BLaER1 treated with 17β-estradiol and CSF1 and Interleukin-3, amounts not matched to agents 10 nM and 100 nM (cell line): ENCODE data around the gene KRTAP29-1.
A peak's percentile ranks its signal among the peaks of the same experiment; 100 is the strongest.

Experiments used
- H3K27ac ChIP-seq, 11 experiments: shearing (Covaris generic); formaldehyde crosslinking; 2 replicates each; pipeline ENCODE4 v1.8.1; 2022
- H3K27me3 ChIP-seq, 11 experiments: shearing (Covaris generic); formaldehyde crosslinking; 2 replicates each; pipeline ENCODE4 v1.8.1; 2022
- H3K36me3 ChIP-seq, 11 experiments: shearing (Covaris generic); formaldehyde crosslinking; 2 replicates each; pipeline ENCODE4 v1.8.1; 2022
- H3K4me1 ChIP-seq, 10 experiments: shearing (Covaris generic); formaldehyde crosslinking; 2 replicates each; pipeline ENCODE4 v1.8.1; 2022
- H3K4me2 ChIP-seq, 11 experiments: shearing (Covaris generic); formaldehyde crosslinking; 2 replicates each; pipeline ENCODE4 v1.8.1; 2022
- H3K4me3 ChIP-seq, 10 experiments: shearing (Covaris generic); formaldehyde crosslinking; 2 replicates each; pipeline ENCODE4 v1.8.1; 2022
- H3K9ac ChIP-seq, 11 experiments: shearing (Covaris generic); formaldehyde crosslinking; 2 replicates each; pipeline ENCODE4 v1.8.1; 2022
- H3K9me3 ChIP-seq, 11 experiments: shearing (Covaris generic); formaldehyde crosslinking; replicated peaks in 1 of 11; 2 replicates each; pipeline ENCODE4 v1.8.1; 2022
- H4K20me1 ChIP-seq, 11 experiments: shearing (Covaris generic); formaldehyde crosslinking; 2 replicates each; pipeline ENCODE4 v1.8.1; 2022
- Cebpa-rat ChIP-seq, 11 experiments: shearing (Covaris generic); IDR thresholded peaks; 2 replicates each; pipeline ENCODE4 v1.8.1; 2022

Gene KRTAP29-1

DNA sequence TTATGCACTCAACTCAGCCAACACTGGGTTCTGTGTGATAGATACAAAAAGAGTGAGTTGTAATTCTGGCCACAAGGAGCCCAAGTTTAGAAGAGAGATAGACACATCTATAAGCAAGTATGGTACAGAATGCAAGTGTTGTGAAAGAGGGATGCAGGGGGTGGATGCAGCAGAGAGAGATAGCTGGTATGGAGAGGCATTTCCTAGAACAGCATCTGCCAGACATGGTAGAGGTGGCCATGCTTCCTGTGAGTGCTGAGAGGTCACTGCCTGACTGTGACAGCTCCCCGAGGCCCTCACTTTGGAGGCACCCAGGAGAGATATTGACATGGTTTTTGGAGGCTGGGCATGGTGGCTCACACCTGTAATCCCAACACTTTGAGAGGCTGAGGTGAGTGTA lies 8.5 kb upstream of the KRTAP29-1 start:
- no peak overlapping the region for H3K27ac ChIP-seq
- no peak overlapping the region for H3K4me3 ChIP-seq
- H3K4me1 ChIP-seq: peaks cover 24 to 35% (median 33%) of the 10 kb centered on the region in 10 experiments
- no peak for TF ChIP-seq Cebpa-rat (IDR thresholded peaks at IDR 0.05)
- H3K4me2 ChIP-seq: no peak overlapping the region
- 0 out of 22 replicates have a peak, but pooled peaks cover 0 to 4% (median 0%) of the 10 kb centered on the region in 11 experiments for H3K9me3 ChIP-seq
- H3K36me3 ChIP-seq: no peaks in the 10 kb centered on the region
- no peaks in the 10 kb centered on the region for H4K20me1 ChIP-seq
- H3K9ac ChIP-seq: no peak overlapping the region
- no peaks in the 10 kb centered on the region for H3K27me3 ChIP-seq

GRCh38 chr17:41308918-41309359 lies 6.3 kb upstream of the KRTAP29-1 start, which contains the start of gene KRTAP16-1:
TSS of gene KRTAP16-1 (minus strand) at chr17:41309309. CDS start at chr17:41309253, 56 bp downstream.
- Histone ChIP-seq H3K9ac (peak within 1 kb of the TSS in 10 of 11 experiments; percentile 31 to 78 (median 66); a peak in 19 of 22 replicates), H4K20me1 (no peaks in the 10 kb centered on the region), H3K4me3 (peak within 1 kb of the TSS in 8 of 10 experiments; percentile 22 to 46 (median 25); a peak in 12 of 20 replicates), H3K9me3 (0 out of 22 replicates have a peak, but pooled peaks cover 0 to 8% (median 0%) of the 10 kb centered on the region in 11 experiments), H3K27me3 (no peaks in the 10 kb centered on the region), H3K36me3 (no peaks in the 10 kb centered on the region), H3K27ac (peak within 1 kb of the TSS; percentile 28 to 90 (median 77); a peak in 21 of 22 replicates), H3K4me2 (peak within 1 kb of the TSS; percentile 76 to 95 (median 88)), H3K4me1 (peaks cover 24 to 35% (median 33%) of the 10 kb centered on the region in 10 experiments)
- TF ChIP-seq Cebpa-rat (IDR thresholded peaks at IDR 0.05): no peak

DNA sequence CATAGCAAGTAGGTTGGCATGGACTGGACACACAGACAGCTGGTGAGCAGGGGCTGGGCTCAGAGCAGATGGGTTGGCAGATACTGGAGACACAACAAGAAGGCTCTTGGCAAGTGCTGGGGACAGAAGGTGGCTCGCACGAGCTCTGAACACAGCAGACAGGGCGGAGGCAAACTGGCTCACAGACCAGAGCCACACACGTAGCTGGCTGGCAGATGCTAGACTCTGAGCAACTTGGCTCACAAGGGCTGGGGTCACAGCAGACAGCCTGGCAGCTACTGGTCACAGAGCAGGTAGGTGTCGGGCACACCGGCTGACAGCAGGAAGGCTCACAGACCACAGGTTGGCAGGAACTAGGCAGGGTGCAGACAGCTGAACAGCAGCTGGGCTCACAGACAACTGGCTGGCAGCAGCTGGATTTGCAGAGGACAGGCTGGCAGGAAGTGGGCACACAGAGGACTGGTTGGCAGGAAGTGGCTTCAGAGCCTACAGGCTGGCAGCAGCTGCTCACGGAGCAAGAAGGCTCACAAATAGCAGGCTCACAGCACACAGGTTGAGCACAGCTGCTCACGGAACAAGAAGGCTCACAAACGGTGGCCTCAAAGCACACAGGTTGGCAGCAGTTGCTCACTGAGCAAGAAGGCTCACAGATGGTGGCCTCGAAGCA lies 5.7 kb upstream of the KRTAP29-1 start:
- H3K27ac ChIP-seq: peak overlapping the region; percentile 28 to 90 (median 77); a peak in 21 of 22 replicates
- H3K27me3 ChIP-seq: no peaks in the 10 kb centered on the region
- peak overlapping the region in 10 of 11 experiments; percentile 31 to 78 (median 66); a peak in 19 of 22 replicates for H3K9ac ChIP-seq
- H3K4me2 ChIP-seq: peak overlapping the region; percentile 76 to 95 (median 88)
- peaks cover 29 to 38% (median 34%) of the 10 kb centered on the region in 10 experiments for H3K4me1 ChIP-seq
- no peaks in the 10 kb centered on the region for H3K36me3 ChIP-seq
- TF ChIP-seq Cebpa-rat (IDR thresholded peaks at IDR 0.05): no peak
- 0 out of 22 replicates have a peak, but pooled peaks cover 0 to 8% (median 0%) of the 10 kb centered on the region in 11 experiments for H3K9me3 ChIP-seq
- H3K4me3 ChIP-seq: peak overlapping the region in 8 of 10 experiments; percentile 22 to 46 (median 25); a peak in 12 of 20 replicates
- H4K20me1 ChIP-seq: no peaks in the 10 kb centered on the region

GRCh38 chr17:41307647-41308046 lies 5.0 kb upstream of the KRTAP29-1 start:
- Histone ChIP-seq H3K9me3 (0 out of 22 replicates have a peak, but pooled peaks cover 0 to 8% (median 0%) of the 10 kb centered on the region in 11 experiments), H3K27me3 (no peaks in the 10 kb centered on the region), H3K9ac (peak overlapping the region in 4 of 11 experiments; percentile 70 to 78 (median 72); a peak in 3 of 22 replicates), H3K36me3 (no peaks in the 10 kb centered on the region), H3K4me2 (peak overlapping the region; percentile 76 to 95 (median 88)), H3K4me1 (peaks cover 31 to 44% (median 36%) of the 10 kb centered on the region in 10 experiments), H3K4me3 (peak overlapping the region in 1 of 10 experiments; percentile 46; a peak in 2 of 20 replicates), H4K20me1 (no peaks in the 10 kb centered on the region), H3K27ac (peak overlapping the region in 9 of 11 experiments; percentile 72 to 90 (median 81); a peak in 16 of 22 replicates)
- no peak for TF ChIP-seq Cebpa-rat (IDR thresholded peaks at IDR 0.05)

- no peak for TF ChIP-seq Cebpa-rat (IDR thresholded peaks at IDR 0.05)
- no peaks in the 10 kb centered on the region for H3K36me3 ChIP-seq
These were observed 1.4 kb upstream of the KRTAP29-1 start for GRCh38 chr17:41304091-41304490.

DNA sequence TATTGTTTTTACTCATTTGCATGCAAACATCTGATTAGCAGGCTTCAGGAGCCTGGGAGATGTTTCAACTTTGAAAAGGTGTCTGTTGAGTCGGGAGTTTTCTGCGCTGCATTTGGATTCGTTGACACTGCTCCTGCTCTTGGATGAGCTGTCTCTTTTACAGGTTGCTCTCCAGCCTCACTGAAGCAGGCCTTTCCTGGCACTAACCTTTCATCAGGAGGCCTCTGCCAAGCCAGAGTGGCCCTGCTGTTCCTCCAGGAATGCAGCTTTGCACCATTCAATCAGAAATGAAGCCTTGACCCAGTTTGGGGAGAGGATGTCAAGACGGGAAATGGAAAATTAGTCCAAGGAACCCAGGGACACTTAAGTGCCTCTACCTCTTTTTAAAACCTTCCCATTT lies 330 bp upstream of the KRTAP29-1 start:
- TF ChIP-seq Cebpa-rat (IDR thresholded peaks at IDR 0.05): no peak
- Histone ChIP-seq H3K9ac (no peak overlapping the region), H3K27ac (no peak overlapping the region), H3K4me1 (peaks cover 11 to 29% (median 19%) of the 10 kb centered on the region in 10 experiments), H3K36me3 (no peaks in the 10 kb centered on the region), H3K27me3 (no peaks in the 10 kb centered on the region), H3K4me2 (peak overlapping the region in 6 of 11 experiments; percentile 3 to 57 (median 27); a peak in 8 of 22 replicates), H3K9me3 (peaks cover 0 to 27% (median 0%) of the 10 kb centered on the region in 11 experiments; a peak in 7 of 22 replicates), H3K4me3 (no peak overlapping the region), H4K20me1 (no peaks in the 10 kb centered on the region)

More at GRCh38 chr17:41304091-41304490, 1.4 kb upstream of the KRTAP29-1 start:
- H3K27me3 ChIP-seq: no peaks in the 10 kb centered on the region
- no peak overlapping the region for H3K9ac ChIP-seq
- H3K4me3 ChIP-seq: no peak overlapping the region
- no peak overlapping the region for H3K27ac ChIP-seq
- peaks cover 0 to 27% (median 0%) of the 10 kb centered on the region in 11 experiments; a peak in 6 of 22 replicates for H3K9me3 ChIP-seq
- H4K20me1 ChIP-seq: no peaks in the 10 kb centered on the region
- peaks cover 22 to 40% (median 30%) of the 10 kb centered on the region in 10 experiments for H3K4me1 ChIP-seq
- no peak overlapping the region for H3K4me2 ChIP-seq

DNA sequence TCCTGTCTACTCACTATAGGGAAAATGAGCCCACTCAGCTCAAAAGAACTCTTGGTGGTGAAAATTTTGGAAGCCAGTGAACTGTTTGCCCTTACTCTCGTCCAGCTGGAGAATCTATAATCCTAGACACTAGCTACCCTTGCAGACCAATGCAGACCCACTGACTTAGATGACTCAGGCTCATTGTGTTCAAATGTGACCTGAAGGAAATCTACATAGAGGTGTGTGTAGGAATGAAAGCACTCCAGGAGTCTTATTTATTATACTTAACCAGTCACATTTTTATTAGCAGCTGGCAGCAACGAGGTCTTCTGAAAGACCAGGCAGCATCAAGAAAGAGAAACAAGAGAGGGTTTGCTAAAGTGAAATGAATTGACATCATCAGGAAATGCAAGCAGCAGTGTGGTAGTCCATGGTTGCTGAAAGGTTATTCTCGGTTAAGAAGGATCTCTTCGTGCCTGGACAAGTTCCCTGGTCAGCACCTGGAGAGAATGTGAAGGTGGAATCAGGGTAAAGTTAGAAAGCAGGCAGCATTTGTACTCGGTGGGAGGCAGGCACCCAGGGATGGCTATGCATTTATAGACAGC lies 1.4 kb downstream of the KRTAP29-1 start:
- peaks cover 0 to 18% (median 7%) of the 10 kb centered on the region in 10 experiments; a peak in 10 of 20 replicates for H3K4me1 ChIP-seq
- no peak overlapping the region for H3K9ac ChIP-seq
- H3K4me3 ChIP-seq: no peak overlapping the region
- H4K20me1 ChIP-seq: no peaks in the 10 kb centered on the region
- H3K9me3 ChIP-seq: peaks cover 0 to 25% (median 0%) of the 10 kb centered on the region in 11 experiments; a peak in 7 of 22 replicates
- no peak overlapping the region for H3K4me2 ChIP-seq
- TF ChIP-seq Cebpa-rat (IDR thresholded peaks at IDR 0.05): no peak
- no peaks in the 10 kb centered on the region for H3K27me3 ChIP-seq
- no peak overlapping the region for H3K27ac ChIP-seq
- H3K36me3 ChIP-seq: no peaks in the 10 kb centered on the region

- no peak for TF ChIP-seq Cebpa-rat (IDR thresholded peaks at IDR 0.05)
- peaks cover 0 to 15% (median 6%) of the 10 kb centered on the region in 10 experiments; a peak in 10 of 20 replicates for H3K4me1 ChIP-seq
- no peaks in the 10 kb centered on the region for H4K20me1 ChIP-seq
- H3K9ac ChIP-seq: no peak overlapping the region
- no peaks in the 10 kb centered on the region for H3K36me3 ChIP-seq
- H3K9me3 ChIP-seq: peaks cover 0 to 19% (median 6%) of the 10 kb centered on the region in 11 experiments; a peak in 11 of 22 replicates
- no peaks in the 10 kb centered on the region for H3K27me3 ChIP-seq
- no peak overlapping the region for H3K4me2 ChIP-seq
- no peak overlapping the region for H3K4me3 ChIP-seq
- H3K27ac ChIP-seq: no peak overlapping the region
These were observed 4.1 kb downstream of the KRTAP29-1 start for GRCh38 chr17:41298458-41299135.
